NCI-H2081 (cell line): ENCODE results near the gene SMIM35.
"Not testable (repeated sequence)": the region's sequence is repeated elsewhere in the genome, so short reads cannot be mapped to it uniquely, and the experiment has no call there.

Source experiments
- DNase-seq, 2 experiments: peaks; one replicate each; lab custom pipeline; 2025; lab: John Stamatoyannopoulos, UW

The SMIM35 gene

GRCh38 chr11:118080296-118080695 lies 6.5 kb downstream of the SMIM35 start:
- no peak for DNase-seq

DNA sequence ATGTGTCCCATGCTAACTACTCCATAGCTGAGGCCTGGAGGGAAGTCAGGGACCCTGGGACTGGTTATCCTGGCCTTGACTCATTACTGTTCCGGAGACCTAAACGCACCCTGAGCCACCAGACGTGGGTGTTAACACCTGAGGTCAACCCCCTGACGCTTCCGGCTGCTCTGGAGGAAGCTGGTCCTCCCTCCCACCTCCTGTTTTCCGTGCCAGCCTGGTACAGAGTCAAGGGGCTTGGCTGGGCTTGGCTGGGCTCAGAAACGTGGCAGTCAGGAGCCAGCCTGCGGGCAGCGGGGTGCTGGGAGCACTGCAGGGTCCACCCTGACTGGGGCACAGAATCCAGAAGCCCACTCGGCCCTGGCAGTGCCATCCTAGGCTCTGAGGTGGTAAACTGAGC lies 7.3 kb downstream of the SMIM35 start:
- DNase-seq = no peak

- no peak for DNase-seq
Observed at GRCh38 chr11:118078911-118079411, 7.8 kb downstream of the SMIM35 start.

DNA sequence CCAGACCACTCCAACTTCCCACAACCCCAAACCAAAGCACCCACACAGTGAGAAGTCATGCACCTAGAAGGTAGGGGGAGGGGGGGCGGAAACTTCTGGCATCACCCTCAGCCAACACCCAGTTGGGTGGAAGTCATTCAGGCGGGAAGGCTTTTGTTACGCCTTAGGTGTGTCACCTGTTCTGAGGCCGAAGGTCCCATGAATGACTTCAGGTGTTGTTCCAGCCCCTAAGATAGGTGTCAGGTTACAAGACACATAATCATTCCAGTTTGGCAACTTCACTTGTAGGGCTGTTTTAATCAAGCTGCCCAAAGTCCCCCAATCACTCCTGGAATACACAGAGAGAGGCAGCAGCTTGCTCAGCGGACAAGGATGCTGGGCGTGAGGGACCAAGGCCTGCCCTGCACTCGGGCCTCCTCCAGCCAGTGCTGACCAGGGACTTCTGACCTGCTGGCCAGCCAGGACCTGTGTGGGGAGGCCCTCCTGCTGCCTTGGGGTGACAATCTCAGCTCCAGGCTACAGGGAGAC lies 9.9 kb downstream of the SMIM35 start, which contains the start of gene TMPRSS4:
TSS of gene TMPRSS4 (plus strand) at position 325 of the 528 bp plus-strand sequence. CDS start 225 bp downstream, outside the sequence.
- DNase-seq = no peak

DNA sequence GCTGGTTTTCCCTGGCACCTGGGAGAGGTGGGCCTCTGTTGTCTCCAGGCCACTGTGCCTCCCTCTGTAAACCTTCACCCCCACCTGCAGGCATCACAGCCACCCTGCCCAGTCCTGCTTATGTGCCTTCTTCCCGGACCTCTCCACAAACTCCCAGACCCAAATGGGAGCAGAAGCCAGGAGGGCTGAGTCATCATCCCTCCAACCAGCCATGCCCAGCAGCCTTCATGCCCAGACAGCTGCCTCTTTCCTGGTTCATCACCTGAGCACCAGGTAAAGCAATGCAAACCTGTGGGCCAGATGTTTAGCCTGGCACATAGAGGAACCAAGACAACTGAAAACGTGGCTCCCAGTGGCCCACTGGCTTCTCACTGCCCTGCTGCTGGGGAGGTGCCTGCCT lies 12.0 kb downstream of the SMIM35 start:
- DNase-seq = no peak

GRCh38 chr11:118074091-118074685 lies 12.6 kb downstream of the SMIM35 start:
- no peak for DNase-seq

DNA sequence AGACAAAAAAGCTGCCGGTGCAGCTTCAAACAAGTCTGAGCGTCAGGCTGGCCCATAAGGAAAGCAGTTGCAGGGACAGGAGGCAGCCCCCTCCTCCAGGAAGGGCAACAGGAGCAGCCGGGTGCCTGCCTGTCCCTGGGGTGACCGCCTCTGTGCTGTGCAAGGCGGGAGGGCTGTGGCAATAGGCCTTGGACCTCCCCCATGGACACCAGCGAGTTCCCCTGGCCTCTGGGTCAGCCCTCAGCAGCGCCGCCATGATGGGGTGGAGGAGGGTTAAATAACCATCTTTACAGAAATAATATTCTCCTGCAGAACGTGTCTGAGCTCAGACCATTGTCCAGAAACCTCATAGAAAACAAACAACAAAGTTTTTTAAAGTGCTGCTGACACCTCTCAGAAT lies 13.2 kb downstream of the SMIM35 start:
- DNase-seq = no peak

GRCh38 chr11:118071416-118072030 lies 15.2 kb downstream of the SMIM35 start:
- DNase-seq = no peak

- DNase-seq = no peak
Observed at GRCh38 chr11:118068945-118069612, 17.7 kb downstream of the SMIM35 start.

GRCh38 chr11:118068206-118068944 lies 18.4 kb downstream of the SMIM35 start:
- DNase-seq = no peak

- no peak for DNase-seq
Observed at GRCh38 chr11:118067006-118067405, 19.8 kb downstream of the SMIM35 start.

DNA sequence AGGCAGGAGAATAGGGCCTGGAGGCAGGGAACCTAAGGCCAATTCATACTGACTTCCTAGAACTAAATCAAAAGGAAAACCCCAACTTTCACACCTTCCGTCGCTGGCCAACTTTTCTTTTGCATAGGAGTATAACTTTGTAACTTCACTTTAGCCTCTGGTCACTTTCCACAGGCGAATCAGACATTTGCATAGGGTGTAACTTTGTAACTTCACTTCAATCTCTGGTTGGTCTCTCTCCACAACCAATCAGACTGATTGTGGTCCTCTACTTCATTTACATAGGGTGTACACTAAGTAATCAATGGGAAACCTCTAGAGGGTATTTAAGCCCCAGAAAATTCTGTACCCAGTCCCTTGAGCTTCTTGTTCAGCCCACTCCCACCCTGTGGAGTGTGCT lies 21.4 kb downstream of the SMIM35 start:
- DNase-seq = no peak

- DNase-seq = no peak
Observed at GRCh38 chr11:118064956-118065355, 21.8 kb downstream of the SMIM35 start.

DNA sequence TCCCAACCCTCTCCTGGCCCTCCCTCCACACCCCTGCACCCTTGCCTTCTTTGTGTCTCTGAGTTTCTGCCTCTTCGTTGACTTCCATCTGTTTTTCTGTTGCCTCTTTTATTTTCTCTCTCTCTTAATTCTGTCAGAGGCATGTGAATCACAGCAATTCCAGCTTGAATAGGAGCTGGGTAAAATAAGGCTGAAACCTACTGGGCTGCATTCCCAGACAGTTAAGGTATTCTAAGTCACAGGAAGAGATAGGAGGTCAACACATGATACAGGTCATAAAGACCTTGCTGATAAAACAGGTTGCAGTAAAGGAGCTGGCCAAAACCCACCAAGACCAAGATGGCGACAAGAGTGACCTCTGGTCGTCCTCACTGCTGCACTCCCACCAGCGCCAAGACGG lies 24.1 kb downstream of the SMIM35 start:
- DNase-seq = not testable (repeated sequence)

GRCh38 chr11:118062181-118062580 lies 24.6 kb downstream of the SMIM35 start:
- DNase-seq = not testable (repeated sequence)

DNA sequence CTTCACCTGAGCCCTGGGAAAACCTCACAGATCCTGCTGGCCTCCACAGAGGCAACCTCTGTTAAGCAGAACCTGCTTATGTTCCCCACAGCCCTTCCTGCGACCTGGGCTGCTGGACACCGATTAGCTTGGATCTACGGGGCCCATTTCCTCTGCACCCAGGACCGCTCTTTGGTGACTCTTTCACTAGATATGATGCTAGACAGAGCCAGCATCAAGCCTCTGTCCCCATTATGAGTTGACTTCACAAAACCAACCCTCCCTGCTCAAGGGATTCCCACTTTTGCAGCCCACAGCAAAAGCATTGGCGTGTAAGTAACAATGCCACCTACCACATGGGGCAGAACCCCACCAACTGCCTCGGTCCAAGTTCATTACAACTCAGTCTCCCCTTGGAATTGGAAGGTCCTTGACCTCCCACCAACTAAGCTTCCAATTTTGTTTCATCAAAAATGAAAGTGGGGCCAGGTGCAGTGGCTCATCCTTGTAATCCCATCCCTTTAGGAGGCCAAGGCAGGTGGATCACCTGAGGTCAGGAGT lies 25.1 kb downstream of the SMIM35 start:
- no peak for DNase-seq

DNA sequence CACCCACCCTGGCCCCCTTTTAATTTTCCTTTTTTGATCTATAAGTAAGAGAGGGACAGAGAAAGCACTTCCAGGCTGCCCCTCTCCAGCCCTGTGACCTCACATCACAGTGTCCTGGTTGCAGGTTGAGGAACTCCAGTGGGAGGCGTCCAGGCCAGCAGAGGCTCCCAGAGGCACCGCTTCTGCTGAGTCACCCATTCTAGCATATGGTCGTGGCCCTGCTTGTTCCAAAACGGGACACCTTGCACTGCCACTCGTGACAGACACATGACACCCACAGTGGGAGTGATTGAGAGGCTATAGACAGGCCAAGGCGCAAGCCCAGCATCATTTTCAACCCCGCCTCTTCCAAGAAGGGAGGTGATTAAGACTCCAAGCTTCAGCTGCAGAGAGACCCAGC lies 25.9 kb downstream of the SMIM35 start:
- no peak for DNase-seq

DNA sequence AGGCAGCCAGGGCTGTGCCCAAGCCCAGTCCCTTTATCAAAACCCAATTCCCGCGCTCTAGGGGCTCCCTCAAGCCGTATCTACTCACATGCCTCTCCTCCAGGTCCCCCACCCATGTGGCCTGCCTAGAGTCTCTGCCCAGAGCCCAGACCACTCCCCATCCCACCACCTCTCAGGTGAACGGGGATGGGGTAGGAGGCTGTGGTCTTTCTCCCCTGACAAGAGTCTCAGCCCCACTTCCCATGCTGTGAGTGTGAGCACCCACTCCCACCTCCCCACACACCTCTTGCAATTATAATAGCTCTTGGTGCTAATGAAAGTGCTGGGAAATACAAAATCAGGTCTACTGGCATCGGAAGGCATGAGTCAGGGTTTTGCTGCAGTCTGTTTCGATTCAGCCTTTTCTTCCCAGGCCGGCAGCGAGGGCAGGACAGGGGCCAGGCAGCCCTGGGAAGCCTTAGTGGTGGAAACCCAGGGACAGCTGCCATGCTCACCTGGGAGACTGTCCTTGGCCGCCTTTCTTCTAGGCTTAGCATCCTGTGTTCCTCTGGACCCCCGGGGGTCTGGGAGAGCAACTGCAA lies 26.6 kb downstream of the SMIM35 start:
- no peak for DNase-seq

DNA sequence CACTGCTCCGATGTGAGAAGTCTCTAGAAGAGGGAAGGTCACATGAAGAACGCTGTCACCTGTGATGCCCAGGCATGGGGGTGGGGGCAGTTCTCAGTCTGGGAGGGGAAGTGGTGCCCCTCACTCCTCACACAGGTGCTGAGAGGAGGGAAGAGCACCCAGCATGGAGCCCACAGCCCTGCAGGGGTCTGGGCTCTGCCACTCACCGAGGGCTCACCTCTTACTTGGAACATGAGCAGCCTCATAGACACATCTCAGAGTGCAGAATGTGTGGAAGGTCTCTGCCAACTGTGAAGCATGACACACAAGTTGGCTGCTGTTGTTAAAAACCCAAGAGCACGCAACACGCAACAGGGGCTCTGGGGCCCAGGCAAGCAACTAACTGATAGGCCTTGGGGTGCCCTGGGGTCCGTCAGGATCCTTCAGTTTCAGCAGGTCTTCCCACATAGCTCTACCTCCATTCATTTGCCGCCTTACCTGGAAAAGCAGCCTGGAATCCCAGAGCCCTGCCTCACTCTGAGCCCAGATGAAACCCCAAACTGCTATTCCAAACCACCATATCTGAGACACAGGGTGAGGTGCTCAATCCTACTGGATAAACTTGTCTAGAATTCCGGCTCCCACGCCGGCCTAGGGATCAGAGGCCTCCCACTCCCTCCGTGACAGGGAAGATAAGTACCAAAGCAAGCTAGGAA lies 27.4 kb downstream of the SMIM35 start:
- DNase-seq = no peak

DNA sequence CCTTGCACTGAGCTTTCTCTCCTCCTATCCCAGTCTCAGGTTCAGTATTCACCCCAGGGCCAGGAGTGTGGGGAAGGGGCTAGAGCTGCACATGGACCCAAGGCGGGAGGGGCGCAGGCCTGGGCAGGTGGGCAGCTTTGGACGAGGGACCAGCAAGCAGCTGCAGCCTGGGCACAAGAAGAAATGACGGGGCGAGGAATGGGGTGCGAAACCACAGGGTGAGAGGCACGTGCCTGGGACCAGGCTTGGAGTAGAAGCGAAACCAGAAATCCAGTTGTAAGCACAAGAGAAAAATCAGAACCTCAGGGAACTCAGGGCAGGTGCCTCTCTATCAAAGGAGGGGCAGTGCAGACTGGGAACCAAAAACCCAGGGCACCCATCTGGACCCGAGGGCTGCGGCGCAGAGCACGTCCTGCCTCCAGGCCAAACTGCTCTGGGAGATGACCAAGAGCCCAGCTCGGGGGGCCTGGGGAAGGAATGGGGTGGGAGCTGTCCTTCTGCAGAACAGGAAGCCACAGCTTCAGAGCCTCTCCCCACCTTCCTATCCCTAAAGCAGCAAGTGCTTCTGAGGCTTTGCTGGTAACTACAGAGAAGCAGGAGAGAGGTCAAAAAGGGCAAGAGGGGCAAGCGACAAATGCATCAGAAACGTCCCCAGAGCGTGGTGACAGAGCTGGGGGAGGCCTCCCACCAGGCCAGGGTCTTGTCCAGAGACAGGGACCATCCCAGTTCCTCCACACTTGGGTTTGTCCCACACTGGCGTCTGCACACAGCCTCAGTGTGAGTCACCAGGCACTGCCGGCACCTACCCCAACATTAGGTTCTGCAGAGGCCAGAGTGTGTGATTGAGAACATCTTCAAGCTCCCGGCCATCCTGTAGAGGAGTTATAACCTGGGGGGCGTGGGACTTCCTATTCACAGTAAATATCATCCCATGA lies 28.2 kb downstream of the SMIM35 start:
- DNase-seq = no peak
